HG03571 (cell line): ENCODE data around the gene PSKH1.
A peak's percentile ranks its signal among the peaks of the same experiment; 100 is the strongest.

ENCODE experiments used
- ATAC-seq: cut with Tn5 transposase; IDR thresholded peaks from one replicate; pipeline ENCODE4 v1.9.1; 2021; ENCODE audit not compliant: unreplicated experiment

Gene PSKH1

GRCh38 chr16:67865318-67865717 is 27.7 kb upstream of the PSKH1 start:
- no peak for ATAC-seq

DNA sequence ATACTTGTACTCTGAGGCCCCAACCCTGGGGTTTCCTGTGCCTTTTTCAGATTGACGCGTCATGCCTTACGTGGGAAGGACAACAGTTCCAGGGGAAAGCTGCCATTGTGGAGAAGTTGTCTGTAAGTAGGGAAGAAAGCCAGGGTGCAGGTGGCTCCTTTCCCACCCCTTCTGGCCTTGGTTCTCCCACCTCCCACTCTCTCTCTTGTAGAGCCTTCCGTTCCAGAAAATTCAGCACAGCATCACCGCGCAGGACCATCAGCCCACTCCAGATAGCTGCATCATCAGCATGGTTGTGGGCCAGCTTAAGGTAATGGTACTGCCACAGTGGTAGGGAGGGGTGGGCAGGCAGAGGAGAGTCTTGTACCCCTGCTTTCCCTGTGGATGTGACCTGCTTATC is 24.8 kb upstream of the PSKH1 start:
- ATAC-seq, result no peak

DNA sequence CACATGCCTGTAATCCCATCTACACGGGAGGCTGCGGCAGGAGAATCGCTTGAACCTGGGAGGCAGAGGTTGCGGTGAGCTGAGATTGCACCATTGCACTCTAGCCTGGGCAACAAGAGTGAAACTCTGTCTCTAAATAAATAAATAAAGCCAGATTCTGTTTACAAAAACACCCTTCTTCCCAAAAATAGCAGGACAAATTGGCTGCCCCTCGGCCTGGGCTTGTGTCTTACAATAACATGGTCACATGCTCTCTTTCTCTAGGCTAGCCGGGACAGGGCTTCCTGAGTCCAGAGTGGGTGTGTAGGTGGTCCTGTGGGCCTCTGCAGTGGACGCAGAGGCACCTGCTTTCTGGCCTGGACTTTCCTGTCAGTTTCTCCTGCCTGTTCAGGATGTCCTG is 23.4 kb upstream of the PSKH1 start:
- ATAC-seq, result no peak

- no peak for ATAC-seq
Observed at GRCh38 chr16:67871256-67871655, 21.8 kb upstream of the PSKH1 start.

DNA sequence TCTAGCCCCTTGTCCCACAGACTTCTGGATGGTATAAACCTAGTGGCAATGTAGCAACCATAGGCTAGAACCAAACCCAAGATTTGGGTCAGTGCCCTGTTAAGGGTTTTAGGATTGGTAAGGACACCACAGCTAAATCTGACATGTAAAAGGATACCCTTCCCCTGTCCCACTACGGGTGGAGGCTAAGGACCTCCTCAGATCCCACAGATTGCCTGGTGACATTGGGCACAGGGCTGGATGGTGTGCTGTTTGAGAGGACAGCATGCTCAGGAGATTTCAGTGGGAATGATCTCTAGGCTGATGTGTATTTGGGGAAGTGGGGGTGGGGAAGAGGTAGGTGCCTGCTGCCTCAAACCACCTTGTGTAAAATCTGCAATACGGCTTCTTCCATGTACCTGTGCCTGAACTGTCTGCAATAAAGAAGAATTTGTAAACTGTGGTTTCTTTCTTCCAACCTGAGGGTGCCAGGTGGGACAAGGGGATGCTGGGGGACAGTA is 20.9 kb upstream of the PSKH1 start:
- ATAC-seq, result no peak

GRCh38 chr16:67872631-67873434 is 20.2 kb upstream of the PSKH1 start, which contains the start of gene EDC4:
EDC4 (plus strand) TSS chr16:67873052; CDS start chr16:67873262, 210 bp downstream.
- ATAC-seq, result peak; percentile 64

DNA sequence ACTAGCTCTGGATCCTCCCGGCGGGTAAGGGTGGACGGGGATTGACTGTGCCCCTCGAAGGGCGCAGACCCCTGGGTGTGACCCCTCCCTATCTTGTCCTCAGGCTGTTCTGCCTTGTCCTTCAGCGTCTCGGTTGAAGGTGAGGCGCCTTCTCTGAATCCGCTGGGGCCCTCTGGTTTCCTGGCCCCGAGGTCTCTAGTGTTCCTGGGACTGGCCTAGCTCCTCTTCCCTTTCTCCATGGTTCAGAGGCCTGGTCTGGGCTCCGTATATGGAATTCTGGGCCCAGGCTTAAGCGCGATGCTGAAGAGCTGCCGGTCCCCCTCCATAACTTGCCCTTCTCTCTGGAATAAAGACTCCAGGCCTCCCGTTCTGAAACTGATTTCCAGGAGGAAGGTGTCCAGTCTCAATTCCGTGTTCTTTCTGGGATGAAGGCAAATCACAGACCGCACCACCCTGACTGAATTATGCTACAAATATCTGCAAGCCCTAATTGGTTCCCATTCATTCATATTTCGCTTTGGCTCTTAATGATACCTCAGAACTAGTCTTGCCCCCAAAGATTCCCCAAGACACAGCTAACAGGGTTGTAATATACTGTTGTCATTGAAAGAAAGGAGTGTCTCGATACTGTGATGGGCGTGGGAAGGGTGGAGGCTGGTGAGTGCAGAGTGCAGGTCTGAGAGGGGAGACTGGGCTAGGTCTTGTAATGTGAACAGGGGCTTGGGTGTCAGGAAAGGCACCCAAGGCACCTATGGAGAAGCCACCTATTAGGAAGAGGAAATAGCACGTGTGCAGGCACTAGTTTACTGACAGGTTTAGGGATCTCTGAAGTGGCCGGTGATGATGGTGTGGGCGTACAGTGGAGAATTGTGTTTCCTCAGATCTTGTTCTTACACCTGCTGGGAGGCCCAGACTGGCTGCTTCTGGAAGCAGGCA is 19.4 kb upstream of the PSKH1 start:
- no peak for ATAC-seq

- ATAC-seq, result no peak
Observed at GRCh38 chr16:67874372-67874771, 18.7 kb upstream of the PSKH1 start.

DNA sequence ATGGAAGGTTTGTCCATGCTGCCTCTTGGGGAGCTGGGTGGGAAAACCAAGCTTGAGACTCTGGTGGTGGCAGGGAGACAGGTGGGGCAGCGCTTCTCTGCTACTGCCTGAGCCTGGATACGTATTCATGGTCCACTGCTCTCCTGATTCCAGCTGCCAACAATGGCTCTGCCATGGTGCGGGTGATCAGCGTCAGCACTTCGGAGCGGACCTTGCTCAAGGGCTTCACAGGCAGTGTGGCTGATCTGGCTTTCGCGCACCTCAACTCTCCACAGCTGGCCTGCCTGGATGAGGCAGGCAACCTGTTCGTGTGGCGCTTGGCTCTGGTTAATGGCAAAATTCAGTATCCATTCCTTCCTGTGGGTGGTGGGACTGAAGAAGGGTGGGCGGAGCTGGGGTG is 16.0 kb upstream of the PSKH1 start:
- ATAC-seq, result no peak

DNA sequence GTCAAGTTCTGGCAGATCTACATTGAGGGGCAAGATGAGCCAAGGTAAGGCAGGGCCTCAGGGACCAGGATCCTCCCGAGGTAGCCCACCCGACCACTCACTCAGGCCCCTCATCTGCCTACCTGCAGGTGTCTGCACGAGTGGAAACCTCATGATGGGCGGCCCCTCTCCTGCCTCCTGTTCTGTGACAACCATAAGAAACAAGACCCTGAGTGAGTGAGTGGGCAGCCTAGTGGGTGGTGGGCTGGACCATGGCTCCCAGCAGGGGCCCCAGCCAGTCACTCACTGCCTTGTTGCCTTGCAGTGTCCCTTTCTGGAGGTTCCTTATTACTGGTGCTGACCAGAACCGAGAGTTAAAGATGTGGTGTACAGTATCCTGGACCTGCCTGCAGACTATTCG is 14.8 kb upstream of the PSKH1 start:
- no peak for ATAC-seq

DNA sequence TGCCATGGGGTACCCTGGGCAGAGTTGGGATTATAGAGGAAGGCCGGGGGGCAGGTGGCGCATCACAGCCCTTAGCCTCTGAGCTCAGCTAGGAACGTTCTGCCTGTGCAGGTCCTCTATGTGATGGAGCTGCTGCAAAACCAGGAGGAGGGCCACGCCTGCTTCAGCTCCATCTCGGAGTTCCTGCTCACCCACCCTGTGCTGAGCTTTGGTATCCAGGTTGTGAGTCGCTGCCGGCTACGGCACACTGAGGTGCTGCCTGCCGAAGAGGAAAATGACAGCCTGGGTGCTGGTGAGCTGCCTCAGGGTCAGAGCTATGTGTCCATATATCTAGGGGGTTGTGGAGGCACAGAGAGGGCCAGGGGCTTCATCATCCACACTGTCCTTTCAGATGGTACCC is 14.2 kb upstream of the PSKH1 start:
- no peak for ATAC-seq

- ATAC-seq, result no peak
Observed at GRCh38 chr16:67879462-67879861, 13.6 kb upstream of the PSKH1 start.

- no peak for ATAC-seq
Observed at GRCh38 chr16:67879936-67880335, 13.1 kb upstream of the PSKH1 start.

- ATAC-seq, result no peak
Observed at GRCh38 chr16:67880584-67880983, 12.5 kb upstream of the PSKH1 start.

DNA sequence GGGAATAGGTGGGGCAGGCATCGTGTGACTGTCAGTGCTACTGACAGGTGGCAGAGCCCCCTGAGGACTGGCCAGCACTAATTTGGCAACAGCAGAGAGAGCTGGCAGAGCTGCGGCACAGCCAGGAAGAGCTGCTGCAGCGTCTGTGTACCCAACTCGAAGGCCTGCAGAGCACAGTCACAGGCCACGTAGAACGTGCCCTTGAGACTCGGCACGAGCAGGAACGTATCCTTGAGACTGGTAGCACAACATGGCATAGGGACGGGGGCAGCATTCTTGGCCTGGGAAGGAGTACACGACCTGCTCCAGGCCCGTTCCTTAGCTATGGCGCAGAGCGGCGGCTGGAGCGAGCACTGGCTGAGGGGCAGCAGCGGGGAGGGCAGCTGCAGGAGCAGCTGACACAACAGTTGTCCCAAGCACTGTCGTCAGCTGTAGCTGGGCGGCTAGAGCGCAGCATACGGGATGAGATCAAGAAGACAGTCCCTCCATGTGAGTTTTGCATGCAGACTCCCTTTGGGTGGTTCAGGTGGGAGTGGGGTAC is 11.4 kb upstream of the PSKH1 start:
- ATAC-seq, result no peak

GRCh38 chr16:67882374-67883145 is 10.5 kb upstream of the PSKH1 start:
- ATAC-seq, result no peak

- ATAC-seq, result no peak
Observed at GRCh38 chr16:67883146-67883871, 9.7 kb upstream of the PSKH1 start.

DNA sequence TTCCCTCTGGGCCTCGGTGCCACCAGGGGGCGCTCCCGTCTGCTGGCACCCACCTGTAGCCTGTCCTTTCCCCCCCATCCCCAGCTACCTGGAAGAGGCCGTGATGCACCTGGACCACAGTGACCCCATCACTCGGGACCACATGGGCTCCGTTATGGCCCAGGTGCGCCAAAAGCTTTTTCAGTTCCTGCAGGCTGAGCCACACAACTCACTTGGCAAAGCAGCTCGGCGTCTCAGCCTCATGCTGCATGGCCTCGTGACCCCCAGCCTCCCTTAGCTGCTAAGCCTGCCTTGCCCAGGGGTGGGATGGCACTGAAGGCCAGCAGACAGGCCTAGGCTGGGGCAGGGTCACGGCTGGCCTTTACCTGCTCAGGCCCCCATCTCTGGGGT is 9.2 kb upstream of the PSKH1 start:
- no peak for ATAC-seq

- ATAC-seq, result no peak
Observed at GRCh38 chr16:67884684-67885083, 8.4 kb upstream of the PSKH1 start, which contains the start of gene NRN1L. NRN1L (plus strand) TSS chr16:67884885; CDS start chr16:67884904, 19 bp downstream.

- ATAC-seq, result no peak
Observed at GRCh38 chr16:67885545-67885944, 7.5 kb upstream of the PSKH1 start.
